NCI-H69 (cell line): Measurements from ENCODE around the gene CIRBP.

Experiments
- DNase-seq: peaks from one replicate; lab custom pipeline; 2025; lab: John Stamatoyannopoulos, UW

CIRBP gene

DNA sequence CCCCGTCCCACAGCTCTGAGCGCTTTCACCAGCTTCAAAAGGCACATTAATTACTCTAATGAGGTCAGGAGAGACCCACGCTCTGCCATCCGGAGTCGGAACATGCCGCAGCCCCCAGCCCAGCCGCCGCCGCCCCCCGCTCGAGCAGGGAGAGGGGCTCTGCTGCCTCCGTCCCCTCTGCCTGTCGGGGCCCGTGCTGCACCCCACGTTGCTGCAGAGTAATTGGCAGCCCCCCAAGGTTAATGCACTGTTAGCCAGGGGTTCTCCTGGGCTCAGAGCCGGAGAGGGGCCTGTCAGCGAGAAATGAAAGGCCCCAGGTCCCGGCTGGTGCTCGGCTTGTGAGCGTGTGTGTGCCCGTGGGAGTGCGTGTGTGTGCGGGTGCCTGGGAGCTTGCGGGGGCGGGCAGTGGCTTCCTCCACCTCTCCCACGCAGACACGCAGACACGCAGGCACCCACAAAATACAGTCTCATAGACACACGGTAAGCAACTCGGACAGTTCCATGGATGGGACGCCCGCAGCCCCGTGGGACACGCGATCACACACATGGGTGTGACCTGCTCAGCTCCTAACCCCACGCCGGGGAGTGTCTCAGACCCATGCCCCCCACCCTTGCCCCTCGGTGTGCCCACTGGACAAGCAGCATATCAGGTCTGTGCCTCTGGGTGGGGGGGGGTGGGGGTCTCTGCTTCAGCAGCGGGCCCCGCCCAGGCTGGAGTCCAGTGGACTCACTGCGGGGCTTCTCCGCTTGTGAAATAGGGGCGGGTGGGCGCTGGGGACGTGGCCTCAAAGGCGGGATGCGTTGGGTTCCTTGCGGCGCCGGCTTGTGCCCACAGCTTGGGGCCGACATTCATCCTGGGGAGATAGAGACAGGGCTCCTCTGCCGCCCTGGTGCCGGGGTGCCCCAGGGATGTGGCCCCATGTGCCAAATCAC is 11.8 kb downstream of the CIRBP start:
- DNase-seq: no peak

DNA sequence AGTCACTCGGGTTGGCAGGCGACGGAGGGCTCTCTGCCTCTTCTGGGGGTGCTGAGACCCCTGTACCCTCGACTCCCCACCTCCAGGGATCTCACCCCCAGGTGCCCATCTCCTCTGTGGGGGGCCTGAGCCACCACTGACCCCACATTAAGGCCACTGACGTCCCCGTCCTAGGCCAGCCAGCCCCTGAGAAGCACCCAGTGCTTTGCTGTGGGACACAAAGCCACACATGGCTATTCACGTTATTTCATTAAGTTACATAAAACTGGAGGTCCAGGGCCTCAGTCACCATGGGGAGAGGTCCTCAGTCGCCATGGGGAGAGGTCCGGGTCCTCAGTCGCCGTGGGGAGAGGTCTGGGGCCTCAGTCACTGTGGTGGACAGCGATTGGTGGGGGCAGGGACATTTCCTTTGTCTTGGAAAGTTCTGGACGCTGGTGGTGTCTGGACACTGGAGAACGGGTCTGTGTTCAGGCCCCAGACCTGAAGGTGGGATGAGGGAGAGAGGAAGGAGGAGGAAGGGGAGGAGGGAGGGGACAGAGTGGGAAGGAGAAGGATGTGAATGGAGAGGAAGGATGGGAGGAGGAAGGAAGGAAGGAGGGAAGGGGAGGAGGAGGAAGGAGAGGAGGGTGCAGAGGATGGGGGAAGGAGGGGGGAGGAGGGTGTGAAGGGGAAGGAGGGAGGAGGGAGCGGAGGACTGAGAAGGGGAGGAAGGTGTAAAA is 12.6 kb downstream of the CIRBP start:
- no peak for DNase-seq

DNA sequence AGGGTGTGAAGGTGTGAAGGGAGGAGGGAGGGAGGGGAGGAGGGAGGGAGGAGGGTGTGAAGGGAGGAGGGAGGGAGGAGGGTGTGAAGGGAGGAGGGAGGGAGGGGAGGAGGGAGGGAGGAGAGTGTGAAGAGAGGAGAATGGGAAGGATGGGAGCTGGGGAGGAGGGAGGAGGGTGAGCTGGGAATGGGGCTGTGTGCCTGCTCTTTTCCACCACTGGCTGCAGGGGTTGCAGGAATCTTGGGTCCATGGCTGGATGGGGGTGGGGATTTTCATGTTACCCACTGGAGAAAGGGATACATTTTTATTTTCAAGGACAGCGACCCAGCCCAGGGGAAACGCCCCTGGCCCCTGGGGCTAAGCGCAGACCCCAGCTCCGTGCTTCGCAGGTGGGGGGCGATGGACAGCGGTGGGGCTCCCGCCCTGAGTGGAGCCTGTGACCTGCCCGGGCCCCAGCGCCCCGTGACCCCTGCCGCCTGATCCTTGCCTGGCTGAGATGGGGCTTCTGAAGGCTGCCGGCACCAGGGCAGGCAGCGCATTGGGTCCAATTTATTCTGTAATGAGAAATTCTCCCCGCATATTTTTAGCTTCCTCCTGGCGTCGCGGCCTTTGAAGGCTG is 13.6 kb downstream of the CIRBP start:
- no peak for DNase-seq

DNA sequence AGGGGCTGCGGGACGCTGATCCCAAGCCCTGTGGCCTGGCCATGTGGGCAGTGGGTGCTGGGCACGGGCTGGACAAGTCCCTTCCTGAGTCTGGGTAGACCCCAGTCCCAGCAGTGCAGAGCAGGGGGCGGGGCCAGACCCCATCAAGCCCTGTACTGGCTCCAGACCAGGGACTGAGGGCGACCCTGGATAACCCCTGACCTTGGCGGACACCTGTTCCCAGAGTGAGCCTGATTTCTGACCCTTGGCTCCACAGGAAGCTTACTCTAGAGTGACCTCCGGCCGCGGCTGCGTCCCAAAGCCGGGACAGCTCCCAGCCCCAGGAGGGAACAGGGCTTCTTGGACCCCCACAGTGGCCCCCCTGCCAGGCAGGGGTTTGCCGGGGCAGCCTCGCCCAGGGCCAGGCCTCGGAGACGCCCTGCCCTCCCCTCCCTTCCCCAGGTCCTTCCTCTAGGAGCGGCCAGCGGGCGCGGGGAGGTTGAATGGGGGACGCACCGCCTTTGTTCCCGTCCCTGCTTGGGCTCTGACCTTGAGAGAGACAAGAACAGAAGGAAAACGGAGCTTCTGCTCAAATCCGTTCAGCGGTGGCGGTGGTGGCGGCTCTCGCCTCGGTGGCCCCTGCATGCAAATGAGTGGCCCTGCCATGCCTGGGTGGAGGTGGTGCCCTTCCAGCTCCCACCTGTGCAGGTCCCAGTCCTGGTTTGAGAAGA is 14.2 kb downstream of the CIRBP start:
- no peak for DNase-seq

DNA sequence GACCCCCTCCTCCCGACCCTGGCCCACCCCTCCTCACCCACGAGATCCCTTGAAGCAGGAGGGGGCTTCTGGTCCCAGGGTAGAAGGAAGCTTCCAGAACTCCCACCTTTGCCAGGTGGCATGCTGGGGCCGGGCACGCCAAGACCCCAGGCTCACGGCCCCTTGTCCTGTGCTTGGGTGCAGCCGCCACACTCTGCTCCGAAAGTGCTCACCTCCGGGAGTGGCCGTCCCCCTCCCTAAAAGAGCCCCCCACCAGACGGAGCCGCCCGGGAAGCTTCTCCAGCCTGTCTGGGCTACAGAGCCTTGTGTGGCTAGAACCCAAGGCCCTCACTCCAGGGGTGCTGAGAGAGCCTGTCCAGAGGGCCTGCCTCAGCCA is 14.8 kb downstream of the CIRBP start:
- DNase-seq: no peak

DNA sequence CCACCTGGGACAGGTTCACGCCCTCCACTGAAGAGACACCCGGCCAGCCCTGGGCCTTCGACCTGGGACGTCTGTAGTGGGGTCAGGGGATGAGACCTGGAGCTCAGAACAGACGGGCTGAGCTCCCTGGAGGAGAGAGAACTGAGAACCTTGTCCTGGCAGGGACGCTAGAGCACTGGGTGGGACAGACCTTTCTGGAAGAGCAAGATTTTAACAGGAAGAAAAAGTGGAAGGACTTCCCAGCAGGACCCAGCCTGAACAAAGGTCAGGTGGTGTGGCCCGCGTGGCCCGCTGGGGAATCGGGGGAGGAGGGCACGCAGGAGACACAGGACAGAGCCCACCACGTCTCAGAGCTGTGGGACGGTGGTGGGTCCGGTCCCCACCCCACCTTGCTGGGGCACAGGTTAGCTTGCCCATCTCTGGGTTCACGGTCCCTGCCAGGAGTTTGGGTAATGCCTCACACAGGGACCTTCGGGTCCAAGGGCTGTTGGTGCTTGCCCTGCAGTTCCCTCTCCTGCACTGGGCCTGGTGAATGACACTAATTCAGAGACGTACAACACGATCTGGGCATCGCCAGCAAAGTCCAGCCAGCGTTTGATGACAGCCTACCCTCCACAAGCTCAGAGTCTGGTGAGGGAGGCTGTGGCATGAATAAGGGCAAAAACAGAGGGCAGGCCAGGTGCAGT is 15.3 kb downstream of the CIRBP start:
- DNase-seq: no peak

DNA sequence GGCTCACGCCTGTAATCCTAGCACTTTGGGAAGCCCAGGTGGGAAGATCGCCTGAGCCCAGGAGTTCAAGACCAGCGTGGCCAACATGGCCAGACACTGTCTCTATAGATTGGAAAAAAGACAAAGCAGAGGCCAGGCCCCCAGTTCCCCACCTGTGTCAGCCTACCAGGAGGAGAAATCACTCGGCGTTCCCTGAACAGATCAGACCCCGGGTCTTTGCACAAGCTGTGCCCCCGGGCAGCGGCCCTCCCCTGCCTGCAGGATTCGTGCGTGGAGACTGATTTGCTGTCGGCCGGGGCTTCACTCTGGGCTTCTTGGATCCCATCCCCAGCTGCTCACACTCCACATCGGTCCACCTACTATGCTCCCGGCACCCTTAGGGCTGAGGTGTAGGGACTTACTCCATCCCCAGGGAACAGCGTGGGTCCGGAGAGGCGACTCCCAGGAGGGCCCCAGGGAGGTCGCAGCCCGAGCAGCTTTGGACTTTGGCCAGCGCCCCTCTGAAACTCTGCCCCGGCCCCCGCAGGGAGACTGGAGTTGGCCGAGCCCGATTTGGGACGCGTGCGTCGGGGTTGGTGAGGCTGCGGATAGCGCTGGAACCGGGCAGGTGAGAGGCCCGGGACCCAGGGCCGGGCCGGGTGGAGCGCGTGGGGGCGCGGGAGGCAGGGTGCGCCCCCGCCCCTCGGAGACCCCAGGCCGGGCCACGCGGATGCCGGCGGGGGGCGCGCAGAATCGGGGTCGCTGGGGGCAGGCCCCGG is 16.0 kb downstream of the CIRBP start:
- DNase-seq: no peak

DNA sequence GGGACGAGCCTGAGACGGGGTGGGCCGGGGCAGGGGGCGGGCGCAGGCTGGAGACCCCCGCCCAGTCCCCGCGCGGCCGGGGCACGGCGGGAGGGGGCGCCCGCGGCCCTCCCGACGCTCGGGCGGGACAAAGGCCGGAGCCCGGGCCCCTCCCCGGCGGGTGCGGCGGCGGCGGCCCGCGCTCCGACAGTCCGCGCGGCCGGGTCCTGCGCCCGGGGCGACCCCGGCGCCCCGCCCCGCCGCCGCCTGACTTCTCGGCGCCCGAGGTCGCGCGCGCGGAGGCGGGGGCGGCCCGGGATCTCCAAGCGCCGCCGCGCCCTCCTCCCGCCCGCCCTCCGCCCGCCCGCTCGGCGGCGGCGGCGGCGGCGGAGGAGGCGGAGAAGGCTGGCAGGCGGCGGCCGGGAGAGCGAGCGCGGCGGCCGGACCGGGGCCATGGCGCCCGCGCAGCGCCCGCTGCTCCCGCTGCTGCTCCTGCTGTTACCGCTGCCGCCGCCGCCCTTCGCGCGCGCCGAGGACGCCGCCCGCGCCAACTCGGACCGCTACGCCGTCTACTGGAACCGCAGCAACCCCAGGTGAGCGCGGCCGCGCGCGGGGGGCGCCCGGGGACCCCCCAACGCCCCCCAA is 16.7 kb downstream of the CIRBP start, which contains the start of gene EFNA2:
EFNA2 (plus strand) TSS at position 137 of the 624 bp plus-strand sequence; CDS start at position 433, 296 bp downstream.
- peak; percentile 48 for DNase-seq

DNA sequence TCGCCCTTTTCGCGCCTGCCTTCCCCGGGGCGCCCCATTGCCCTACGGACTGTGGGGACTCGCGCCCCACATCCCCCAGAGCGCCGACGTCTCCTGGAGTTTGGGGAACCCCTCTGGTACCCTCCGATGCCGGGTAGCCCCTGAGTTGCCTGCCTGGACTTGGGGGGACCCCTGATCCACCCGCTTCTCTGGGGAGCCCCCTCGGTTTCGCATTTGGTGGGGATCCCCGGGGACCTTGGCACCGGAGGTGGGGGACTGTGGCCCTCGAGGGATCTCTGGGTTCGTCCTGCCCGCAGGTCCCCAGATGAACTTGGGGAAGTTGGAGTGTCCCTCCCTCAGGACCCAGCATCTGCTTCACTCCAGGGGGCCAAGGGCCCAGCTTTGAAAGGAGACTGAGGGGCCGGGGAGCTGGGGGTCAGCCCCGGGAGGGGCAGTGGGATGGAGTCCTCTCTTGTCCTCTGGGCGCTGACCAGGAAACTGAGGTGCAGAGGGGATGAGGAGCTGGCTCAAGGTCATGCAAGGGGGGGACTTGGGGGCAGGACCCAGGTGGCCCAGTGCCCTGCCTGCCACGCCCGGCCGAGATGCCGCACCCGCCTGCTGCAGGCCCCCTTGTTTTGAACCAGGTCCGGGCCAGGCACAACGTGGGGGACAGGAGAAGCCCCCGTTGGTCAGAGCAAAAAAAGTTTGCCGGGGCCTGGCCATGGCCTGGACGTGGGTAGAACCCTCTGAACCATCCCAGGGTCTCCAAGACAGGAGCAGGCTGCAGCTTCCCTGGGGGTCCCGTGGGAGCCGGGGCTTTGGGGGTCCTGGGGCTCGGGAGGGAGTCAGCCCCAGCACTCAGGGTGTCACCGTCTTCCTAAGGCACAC is 17.6 kb downstream of the CIRBP start:
- no peak for DNase-seq

DNA sequence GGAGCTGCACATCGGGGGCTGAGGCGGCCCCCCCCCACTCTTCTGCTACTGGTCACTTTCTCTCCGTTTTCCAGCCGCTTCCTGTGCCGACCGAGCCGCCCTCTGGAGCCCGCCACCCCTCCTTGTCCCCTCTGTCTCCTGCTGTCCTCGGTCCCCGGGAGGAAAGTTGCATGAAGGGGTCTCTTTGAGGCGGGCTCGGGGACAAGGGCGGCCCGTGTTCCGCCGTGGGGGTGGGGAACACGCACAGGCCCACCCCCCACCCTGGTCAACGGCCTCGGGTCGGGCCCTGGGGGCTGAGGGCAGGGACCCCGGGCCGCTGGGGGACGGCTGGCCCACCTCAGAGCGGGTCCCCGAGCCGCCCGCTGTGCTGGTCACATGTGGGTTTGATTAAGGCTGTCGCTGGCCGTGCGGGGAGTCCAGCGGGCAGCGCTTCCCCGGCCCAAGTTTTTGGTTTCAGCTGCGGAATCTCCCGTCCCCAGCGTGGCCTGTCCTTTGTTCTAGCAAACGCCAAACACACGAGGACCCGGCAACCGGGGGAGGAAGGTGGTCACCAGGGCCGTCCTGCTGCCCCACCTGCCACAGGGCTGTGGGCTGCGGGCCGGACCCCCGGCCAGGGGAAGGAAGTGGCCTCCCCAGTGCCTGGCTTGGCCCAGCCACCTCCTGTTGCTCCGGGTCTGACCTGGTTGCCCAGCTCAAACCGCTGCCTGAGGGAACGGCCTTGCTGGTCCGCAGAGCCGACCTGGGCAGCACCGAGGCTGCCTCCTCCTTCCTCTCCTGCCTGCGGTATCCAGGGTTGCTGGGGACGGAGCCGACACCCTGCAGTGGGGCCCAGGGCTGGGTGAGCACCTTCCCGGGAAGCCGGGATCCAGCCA is 18.5 kb downstream of the CIRBP start:
- DNase-seq: no peak

DNA sequence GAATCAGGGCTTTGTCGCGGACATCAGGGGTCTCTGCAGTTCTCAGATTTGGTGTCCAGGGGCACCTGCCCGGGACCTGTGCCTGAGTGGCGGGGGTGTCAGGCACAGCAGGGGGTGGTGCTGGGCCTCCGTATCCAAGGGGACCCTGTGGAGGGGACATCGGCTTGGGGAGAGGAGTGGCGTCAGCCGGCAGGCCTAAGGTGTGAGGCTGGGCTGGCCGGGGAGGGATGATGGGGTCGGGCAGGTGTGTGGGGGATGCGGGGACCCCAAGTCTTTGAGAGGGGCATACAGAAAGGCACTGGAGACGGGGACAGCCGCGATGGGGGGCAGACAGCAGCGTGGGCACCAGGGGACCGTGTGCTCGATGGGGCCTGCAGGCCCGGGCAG is 19.1 kb downstream of the CIRBP start:
- DNase-seq: no peak

DNA sequence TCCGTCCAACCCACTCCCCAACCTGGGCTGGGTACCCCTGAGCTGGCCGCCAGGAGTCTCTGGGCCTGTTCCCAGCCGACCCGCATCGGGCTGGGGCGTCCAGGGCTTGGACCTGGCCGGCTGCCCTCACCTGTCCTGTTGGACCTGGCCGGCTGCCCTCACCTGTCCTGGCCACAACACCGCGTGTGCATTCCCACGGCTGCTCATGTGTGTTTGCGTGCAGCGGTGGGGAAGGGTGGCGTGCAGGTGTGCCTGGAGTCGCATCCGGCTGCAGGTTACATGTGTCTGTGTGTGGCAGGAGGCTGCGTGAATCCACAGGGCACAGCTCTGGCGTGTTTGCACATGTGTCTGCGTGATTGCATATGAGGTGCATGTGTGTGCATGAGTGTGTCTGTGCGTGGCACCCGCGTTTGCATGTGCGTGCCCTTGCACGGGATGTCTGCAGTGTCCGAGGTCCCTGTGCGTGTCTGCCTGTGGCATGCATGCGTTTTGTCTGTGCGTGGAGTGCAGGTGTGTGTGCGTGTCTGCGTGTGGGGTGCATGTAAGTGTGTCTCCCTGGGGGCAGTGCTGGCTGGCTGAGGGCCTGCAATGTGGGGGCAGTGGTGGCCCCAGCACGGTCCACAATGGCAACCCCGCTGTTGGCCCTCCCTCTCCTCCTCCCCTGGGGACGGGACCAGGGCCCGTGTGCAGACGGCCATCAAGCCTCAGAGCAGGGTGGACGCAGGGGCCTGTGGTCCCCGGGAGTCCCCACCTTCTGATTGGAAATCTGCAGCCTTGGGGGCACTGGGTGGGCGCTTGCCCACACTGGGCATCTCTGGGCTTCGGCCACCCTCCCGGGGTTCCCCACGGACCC is 19.9 kb downstream of the CIRBP start:
- no peak for DNase-seq

DNA sequence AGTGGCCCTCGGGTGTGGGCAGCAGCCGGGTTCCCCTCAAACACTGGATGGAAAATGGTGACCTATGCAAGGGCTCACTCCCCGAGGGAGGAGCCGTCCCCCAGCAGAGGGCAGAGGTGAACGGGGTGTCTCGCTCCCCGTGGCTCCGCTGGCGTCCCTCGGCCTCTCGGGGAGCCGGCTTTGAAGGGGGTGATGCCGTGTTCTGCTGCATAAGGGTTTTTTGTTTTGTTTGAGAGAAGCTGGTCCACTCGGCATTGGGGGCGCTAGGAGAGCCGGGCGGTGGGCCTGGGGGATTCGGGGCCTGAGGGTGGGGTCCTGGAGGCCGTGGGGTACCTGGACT is 20.5 kb downstream of the CIRBP start:
- no peak for DNase-seq

DNA sequence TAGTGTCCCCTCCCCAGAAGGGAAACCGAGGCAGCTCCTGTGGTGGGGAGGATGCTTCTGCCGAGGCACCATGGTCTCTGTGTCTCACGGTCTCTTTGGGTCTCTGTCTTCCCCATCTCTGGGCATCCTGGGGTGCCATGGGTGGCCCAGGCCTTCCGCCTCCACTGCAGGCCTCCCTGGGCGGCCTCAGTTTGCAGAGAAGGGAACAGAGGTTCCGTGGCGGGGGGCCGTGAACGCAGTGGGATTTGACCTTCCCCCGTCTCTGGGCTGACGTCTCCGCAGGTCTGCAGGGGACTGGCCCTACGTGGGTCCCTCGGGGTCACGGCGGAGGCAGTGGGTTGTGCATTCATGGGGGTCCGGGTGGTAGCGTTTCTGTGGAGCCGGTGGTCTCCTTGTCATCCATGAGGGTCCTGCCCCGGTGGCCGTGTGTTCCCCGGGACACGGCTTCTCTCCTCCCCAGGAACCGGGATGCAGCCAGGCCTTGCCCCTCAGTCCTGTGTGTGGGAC is 21.1 kb downstream of the CIRBP start:
- DNase-seq: no peak

DNA sequence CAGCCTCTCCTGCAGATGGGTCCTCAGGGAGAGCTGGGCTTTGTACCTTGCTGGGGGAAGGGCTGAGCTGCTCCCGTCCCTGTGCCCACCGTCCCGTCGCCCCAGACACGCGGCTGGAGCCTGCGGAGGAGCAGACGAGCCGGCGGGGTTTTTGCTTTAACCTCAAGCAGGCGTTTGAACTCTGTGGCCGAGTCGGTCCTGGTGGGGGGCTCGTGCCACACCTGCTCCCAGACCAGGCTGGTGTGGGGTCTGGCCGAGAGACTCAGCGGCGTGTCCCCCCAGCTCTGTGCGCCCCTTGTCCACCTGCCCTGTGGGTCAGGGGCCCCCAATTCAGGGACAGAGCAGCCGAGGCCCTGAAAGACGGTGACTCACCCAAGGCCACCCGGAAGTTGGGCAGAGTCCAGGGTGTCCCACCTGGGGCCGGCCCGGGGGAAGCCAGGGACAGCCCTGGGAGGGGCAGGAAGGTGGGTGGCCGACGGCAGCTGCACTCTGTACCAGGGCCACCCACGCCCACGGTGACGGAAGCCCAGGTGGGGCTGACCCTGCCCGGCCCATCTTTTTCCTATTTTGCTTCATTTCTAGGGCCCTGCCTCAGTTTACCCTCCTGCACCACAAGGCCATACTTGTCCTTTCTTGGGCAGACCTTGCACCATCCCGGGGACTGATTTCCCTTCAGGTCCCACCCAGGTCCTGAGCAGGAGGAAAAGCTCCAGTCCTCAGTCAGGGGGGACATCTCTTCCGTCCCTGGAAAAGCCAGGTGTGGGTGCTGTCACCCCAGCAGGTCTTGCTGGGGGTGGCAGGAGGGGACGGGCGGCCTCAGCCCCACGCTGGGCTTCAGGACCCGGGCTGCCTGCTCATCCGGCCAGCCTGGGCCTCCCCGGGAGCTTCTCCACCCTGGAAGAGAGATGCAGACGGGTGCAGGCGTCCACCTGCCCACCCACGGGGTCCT is 21.8 kb downstream of the CIRBP start:
- no peak for DNase-seq

DNA sequence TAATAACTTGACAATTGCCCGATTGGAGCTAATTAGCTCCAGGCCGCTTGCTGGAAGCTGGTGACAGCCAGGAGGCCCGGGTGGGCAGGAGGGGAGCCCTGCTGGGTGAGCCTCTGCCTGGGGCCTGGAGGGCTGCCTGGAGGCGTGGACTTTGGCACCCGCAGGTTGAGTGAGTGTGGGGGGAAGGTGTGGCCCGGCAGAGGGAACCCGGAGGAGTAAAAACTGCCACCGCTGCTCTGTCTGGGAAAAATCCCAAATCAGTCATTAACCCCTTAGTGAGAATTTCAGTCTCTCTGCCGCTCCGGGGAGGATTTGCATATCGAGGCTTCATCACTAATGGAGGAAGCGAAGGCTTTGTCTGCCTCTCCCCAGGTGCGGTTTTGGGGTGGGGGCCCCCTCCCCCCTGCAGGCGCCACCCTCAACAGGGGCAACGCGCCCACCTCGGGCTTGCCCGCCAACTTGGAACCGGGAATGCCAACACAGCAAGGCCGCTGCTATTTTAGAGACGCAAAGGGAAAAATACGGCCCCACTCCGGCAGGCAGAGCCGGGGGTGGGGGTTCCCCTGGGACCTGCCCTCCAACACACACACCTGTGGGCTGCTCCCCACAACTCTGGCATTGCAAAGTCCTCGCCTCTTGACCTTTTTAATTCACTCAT is 22.8 kb downstream of the CIRBP start:
- no peak for DNase-seq
